ENCODE measurements around the gene SKOR2. TPM values are rescaled to one million over a fixed set of nuclear protein-coding genes. Genes with fewer than 3 reads are reported as not detected.

Gene SKOR2
- total RNA-seq: not detected in 3 replicates
- long read RNA-seq: 0 reads

- no peak for DNase-seq (ENCODE audit: low spot score)
- Mint-ChIP-seq H3K9me3 (ENCODE audit: low read depth) (peaks cover 16% of the 10 kb centered on the region), H3K27ac (ENCODE audit: unreplicated experiment) (no peak within 1 kb of the TSS), H3K4me3 (ENCODE audit: unreplicated experiment) (no peak within 1 kb of the TSS), H3K36me3 (ENCODE audit: low read depth) (peaks cover 6% of the 10 kb centered on the region), H3K27me3 (ENCODE audit: low read depth) (peaks cover 72% of the 10 kb centered on the region), H3K4me1 (ENCODE audit: low read depth) (peaks cover 7% of the 10 kb centered on the region)
- TF ChIP-seq CTCF (IDR thresholded peaks at IDR 0.05): no peak
Observed at GRCh38 chr18:47251289-47252120, at the start of gene SKOR2. Gene SKOR2 (minus strand): TSS chr18:47251660. CDS start chr18:47249183, 2,477 bp downstream.

- Mint-ChIP-seq H3K4me3 (ENCODE audit: unreplicated experiment) (no peak overlapping the region), H3K4me1 (ENCODE audit: low read depth) (no peaks in the 10 kb centered on the region), H3K27ac (ENCODE audit: unreplicated experiment) (no peak overlapping the region), H3K36me3 (ENCODE audit: low read depth) (no peaks in the 10 kb centered on the region), H3K9me3 (ENCODE audit: low read depth) (peaks cover 7% of the 10 kb centered on the region), H3K27me3 (ENCODE audit: low read depth) (peaks cover 10% of the 10 kb centered on the region)
- DNase-seq (ENCODE audit: low spot score): no peak
- TF ChIP-seq CTCF (IDR thresholded peaks at IDR 0.05): no peak
Observed at GRCh38 chr18:47296462-47296861, 45.0 kb upstream of the SKOR2 start.

GRCh38 chr18:47294801-47295200, 43.3 kb upstream of the SKOR2 start:
- Mint-ChIP-seq H3K9me3 (ENCODE audit: low read depth) (no peaks in the 10 kb centered on the region), H3K27ac (ENCODE audit: unreplicated experiment) (no peak overlapping the region), H3K27me3 (ENCODE audit: low read depth) (peaks cover 13% of the 10 kb centered on the region), H3K36me3 (ENCODE audit: low read depth) (no peaks in the 10 kb centered on the region), H3K4me1 (ENCODE audit: low read depth) (no peaks in the 10 kb centered on the region), H3K4me3 (ENCODE audit: unreplicated experiment) (no peak overlapping the region)
- no peak for DNase-seq (ENCODE audit: low spot score)
- TF ChIP-seq CTCF (IDR thresholded peaks at IDR 0.05): no peak

GRCh38 chr18:47288741-47289140, 37.3 kb upstream of the SKOR2 start:
- Mint-ChIP-seq H3K36me3 (ENCODE audit: low read depth) (no peaks in the 10 kb centered on the region), H3K4me1 (ENCODE audit: low read depth) (no peaks in the 10 kb centered on the region), H3K4me3 (ENCODE audit: unreplicated experiment) (no peak overlapping the region), H3K27me3 (ENCODE audit: low read depth) (peaks cover 24% of the 10 kb centered on the region), H3K27ac (ENCODE audit: unreplicated experiment) (no peak overlapping the region), H3K9me3 (ENCODE audit: low read depth) (no peaks in the 10 kb centered on the region)
- DNase-seq (ENCODE audit: low spot score): no peak
- no peak for TF ChIP-seq CTCF (IDR thresholded peaks at IDR 0.05)

GRCh38 chr18:47287911-47288585, 36.6 kb upstream of the SKOR2 start:
- H3K27me3 Mint-ChIP-seq (ENCODE audit: low read depth): peaks cover 24% of the 10 kb centered on the region

More at GRCh38 chr18:47287911-47288585, 36.6 kb upstream of the SKOR2 start:
- Mint-ChIP-seq H3K27ac (ENCODE audit: unreplicated experiment) (no peak overlapping the region), H3K9me3 (ENCODE audit: low read depth) (no peaks in the 10 kb centered on the region), H3K4me1 (ENCODE audit: low read depth) (no peaks in the 10 kb centered on the region), H3K36me3 (ENCODE audit: low read depth) (no peaks in the 10 kb centered on the region), H3K4me3 (ENCODE audit: unreplicated experiment) (no peak overlapping the region)
- no peak for TF ChIP-seq CTCF (IDR thresholded peaks at IDR 0.05)
- DNase-seq (ENCODE audit: low spot score): no peak

Data from chondrocyte (in vitro differentiated cells).